Lower leg skin (tissue), 4 donors: ENCODE results near the gene GPSM1. TPM values are rescaled to one million over a fixed set of nuclear protein-coding genes. Genes with fewer than 3 reads are reported as not detected.

Source experiments
- DNase-seq, 2 donors: peaks; one replicate each; pipeline ENCODE4 v3.0.0-alpha.2; 2019; ENCODE audit warnings: low spot score in 2 of 2
- H3K4me3 ChIP-seq: fragments of 200-600 bp; sonication (generic); 2 replicates; pipeline ENCODE4 v1.5.1; 2017; ENCODE audit warnings: mild to moderate bottlenecking, low read depth; ENCODE audit not compliant: poor library complexity, severe bottlenecking
- POLR2A ChIP-seq, 2 donors: fragments of 450-650 bp; IDR thresholded peaks; one replicate each; pipeline ENCODE4 v1.6.1; 2016 to 2017; ENCODE audit warnings: antibody characterized with exemption in 2 of 2, mild to moderate bottlenecking in 1 of 2, moderate library complexity in 1 of 2
- WGBS, 2 donors: methylation state at CpG; one replicate each; pipeline ENCODE4 v1.1.5; 2018; 5-methylcytosine and 5-hydroxymethylcytosine counted together
- intact Hi-C: fragments of 100-400 bp; cut with DNase I; formaldehyde crosslinking; loops from one replicate; pipeline ENCODE4 v1.15.0; 2023; ENCODE audit warnings: low total_unique reads
- total RNA-seq, 4 donors: library from RNA; depleted of rRNA; stranded (reverse); fragments of >200 nt; gene quantifications; one replicate each; pipeline ENCODE4 v1.1.0, GENCODE V29; 2016
- TF ChIP-seq, protein P1 (sequence below), 3 donors: fragments of 450-650 bp; IDR thresholded peaks; one replicate each; pipeline ENCODE4 v1.5.1; 2016; ENCODE audit warnings: antibody characterized with exemption in 3 of 3, mild to moderate bottlenecking in 3 of 3, moderate library complexity in 2 of 3

GPSM1 gene
- total RNA-seq, 4 donors from 2014 or later, result 21.0 to 37.1 (median 28.1) TPM

DNA sequence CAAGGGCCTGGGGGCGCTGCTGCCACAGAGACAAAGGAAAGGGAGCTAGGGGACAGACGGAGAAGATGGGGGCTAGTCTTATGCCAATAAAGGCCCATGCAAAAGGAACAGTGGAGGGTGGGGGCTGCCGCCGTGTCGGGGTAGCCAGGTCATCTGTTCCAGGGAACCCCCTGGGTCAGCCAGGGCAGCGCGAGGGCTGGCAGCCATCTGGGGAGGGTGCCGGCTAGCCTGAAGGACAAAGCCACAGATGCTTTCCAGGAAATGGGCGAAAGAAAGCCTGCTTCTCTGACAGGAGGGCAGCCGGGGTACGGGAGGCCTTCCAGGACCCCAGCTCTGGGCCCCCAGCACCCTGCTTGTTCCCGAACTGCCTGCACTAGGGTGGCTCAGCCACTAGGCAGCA, 47.8 kb downstream of the GPSM1 start:
- no peak for DNase-seq
- H3K4me3 ChIP-seq, result no peak overlapping the region
- WGBS, 2 donors, result 87 to 91% methylated on average over 12 of the region's 12 CpGs
- TF ChIP-seq POLR2A (IDR thresholded peaks at IDR 0.05), result no peak
- TF ChIP-seq, protein P1, sequence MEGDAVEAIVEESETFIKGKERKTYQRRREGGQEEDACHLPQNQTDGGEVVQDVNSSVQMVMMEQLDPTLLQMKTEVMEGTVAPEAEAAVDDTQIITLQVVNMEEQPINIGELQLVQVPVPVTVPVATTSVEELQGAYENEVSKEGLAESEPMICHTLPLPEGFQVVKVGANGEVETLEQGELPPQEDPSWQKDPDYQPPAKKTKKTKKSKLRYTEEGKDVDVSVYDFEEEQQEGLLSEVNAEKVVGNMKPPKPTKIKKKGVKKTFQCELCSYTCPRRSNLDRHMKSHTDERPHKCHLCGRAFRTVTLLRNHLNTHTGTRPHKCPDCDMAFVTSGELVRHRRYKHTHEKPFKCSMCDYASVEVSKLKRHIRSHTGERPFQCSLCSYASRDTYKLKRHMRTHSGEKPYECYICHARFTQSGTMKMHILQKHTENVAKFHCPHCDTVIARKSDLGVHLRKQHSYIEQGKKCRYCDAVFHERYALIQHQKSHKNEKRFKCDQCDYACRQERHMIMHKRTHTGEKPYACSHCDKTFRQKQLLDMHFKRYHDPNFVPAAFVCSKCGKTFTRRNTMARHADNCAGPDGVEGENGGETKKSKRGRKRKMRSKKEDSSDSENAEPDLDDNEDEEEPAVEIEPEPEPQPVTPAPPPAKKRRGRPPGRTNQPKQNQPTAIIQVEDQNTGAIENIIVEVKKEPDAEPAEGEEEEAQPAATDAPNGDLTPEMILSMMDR (IDR thresholded peaks at IDR 0.05), result no peak
- intact Hi-C loops, result no loop called here

DNA sequence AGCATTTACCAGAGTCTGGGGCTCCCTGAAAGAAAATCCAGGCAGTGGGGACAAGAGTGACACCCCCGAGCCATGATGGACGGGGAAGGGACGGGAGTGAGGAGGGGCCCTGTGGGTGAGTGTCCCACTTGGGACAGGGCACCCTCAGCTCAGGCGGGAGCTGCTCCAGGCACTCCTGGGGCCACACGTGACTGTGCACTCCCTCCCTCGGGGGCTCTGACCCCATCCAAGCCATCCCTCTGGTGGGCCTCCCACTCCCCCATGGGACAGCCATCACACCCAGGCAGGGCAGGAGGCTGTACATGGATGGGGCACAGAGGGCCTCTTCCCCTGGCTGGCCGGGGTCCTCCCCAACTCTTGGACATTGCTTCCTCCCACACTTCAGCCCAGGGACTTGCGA, 49.1 kb downstream of the GPSM1 start:
- TF ChIP-seq, protein P1 (IDR thresholded peaks at IDR 0.05), result no peak
- TF ChIP-seq POLR2A (IDR thresholded peaks at IDR 0.05), result no peak
- H3K4me3 ChIP-seq, result no peak overlapping the region
- DNase-seq, result no peak
- 56 to 77% methylated on average over 6 to 8 of the region's 8 CpGs for WGBS, 2 donors
- intact Hi-C loops, result no loop called here

DNA sequence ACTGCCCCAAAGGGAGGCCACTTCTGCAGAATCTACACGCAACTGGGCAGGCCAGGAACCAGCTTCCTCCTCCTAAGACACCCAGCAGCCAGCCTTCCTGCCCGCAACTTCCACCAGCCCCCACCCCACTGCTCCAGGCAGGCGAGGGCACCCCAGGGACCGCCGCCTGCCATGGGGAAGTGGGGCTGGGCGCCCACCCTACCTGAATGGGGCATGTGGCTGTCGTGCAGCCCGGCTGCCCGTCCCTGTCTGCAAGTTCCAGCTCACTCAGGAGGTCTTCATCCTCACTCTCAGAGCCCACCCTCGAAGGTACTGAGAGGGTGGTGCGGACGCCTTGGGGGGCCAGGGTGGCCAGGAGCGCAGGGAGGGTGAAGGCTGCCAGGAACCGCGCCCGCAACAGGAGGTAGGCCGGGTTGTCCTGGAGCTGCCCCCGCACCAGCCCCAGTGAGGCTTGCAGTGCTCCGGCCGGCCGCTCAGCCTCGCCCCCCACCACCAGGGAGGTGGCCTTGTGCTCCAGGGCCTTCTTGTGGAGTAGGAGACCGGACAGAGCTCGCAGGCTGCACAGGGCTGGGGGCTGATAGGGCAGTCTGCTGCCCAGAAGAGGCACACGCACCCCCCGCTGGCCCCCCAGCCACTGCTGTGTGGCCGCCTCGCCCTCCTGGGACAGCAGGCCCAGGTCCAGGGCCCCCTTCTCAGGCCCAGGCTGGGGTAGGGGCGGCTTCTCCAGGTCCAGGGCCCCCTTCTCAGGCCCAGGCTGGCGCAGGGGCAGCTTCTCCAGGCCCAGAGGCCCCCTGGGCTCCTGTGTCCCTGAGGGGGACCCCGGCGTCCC, 50.2 kb downstream of the GPSM1 start:
- intact Hi-C loops, result no loop called here
- TF ChIP-seq, protein P1 (IDR thresholded peaks at IDR 0.05), result no peak
- TF ChIP-seq POLR2A (IDR thresholded peaks at IDR 0.05), result no peak
- DNase-seq, result no peak
- WGBS, 2 donors, result 78 to 79% methylated on average over 24 to 26 of the region's 32 CpGs
- no peak overlapping the region for H3K4me3 ChIP-seq

DNA sequence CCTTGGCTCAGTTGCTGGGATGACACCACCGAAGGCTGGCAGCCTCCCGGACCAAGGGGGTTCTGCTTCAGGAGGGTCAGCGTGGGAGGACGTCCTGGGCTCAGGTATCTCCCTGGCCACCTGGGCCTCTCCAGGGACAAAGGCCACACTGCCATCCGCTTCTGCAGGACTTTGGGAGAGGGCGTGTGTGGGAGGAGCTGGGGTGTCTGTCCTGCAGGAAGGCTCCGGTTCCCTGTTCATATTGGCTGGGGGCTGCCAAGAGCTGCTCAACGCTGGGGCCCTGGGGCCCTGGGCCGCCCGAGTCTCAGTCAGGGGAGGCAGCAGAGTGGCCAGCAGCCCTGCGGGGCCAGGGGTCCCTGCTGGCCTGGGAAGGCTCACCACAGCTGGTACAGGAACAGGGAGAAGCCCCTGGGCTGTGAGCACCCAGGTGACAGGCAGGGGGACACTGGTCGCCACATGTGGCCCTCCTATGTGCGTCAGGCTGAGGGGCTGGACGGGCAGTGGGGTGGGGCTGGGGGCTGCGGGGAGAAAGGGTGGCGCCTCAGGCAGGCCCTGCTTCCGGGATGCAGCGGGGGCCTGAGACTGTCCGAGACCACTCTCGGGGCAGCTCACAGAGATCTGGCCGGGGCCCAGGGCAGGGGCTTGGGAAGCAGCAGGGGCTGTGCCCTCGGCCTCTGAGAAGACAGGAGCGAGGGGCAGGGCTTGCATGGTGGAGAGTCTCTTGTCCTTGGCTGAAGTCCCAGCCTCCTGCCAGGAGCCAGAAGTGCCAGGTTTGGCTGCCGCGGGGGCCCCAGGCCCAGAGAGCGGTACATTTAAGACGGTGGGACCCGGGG, 51.0 kb downstream of the GPSM1 start:
- intact Hi-C loops, result no loop called here
- no peak for TF ChIP-seq POLR2A (IDR thresholded peaks at IDR 0.05)
- TF ChIP-seq, protein P1 (IDR thresholded peaks at IDR 0.05), result no peak
- 86 to 89% methylated on average over 17 to 23 of the region's 28 CpGs for WGBS, 2 donors
- H3K4me3 ChIP-seq, result no peak overlapping the region
- no peak for DNase-seq

DNA sequence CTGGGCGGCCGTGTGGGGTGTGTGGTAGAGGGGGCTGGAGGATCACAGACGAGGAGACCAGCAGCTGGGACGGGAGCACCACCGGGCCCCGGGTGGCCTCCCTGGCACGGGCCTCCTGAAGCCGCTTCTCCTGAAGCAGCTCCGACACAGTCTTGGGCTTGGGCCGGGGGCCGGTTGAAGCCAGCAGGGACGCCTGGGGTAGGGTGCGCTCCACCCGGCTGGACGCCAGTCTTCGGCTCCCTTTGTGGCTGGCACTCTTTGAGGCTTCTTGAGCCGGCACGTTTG, 51.6 kb downstream of the GPSM1 start:
- no peak for DNase-seq
- intact Hi-C loops, result no loop called here
- WGBS, 2 donors, result 83 to 89% methylated on average over 13 to 16 of the region's 18 CpGs
- no peak for TF ChIP-seq POLR2A (IDR thresholded peaks at IDR 0.05)
- TF ChIP-seq, protein P1 (IDR thresholded peaks at IDR 0.05), result no peak
- no peak overlapping the region for H3K4me3 ChIP-seq
